Ishikawa (cell line): Measurements from ENCODE around the gene FAM111B.

Experiments
- CEBPB ChIP-seq: IDR thresholded peaks from 2 replicates; pipeline ENCODE4 v1.6.1; 2012
- CREB1 ChIP-seq: IDR thresholded peaks from 2 replicates; pipeline ENCODE4 v1.6.1; 2012; ENCODE audit warnings: low read depth
- EGR1 ChIP-seq: IDR thresholded peaks from 2 replicates; pipeline ENCODE4 v1.6.1; 2012
- EP300 ChIP-seq: IDR thresholded peaks from 2 replicates; pipeline ENCODE4 v1.6.1; 2012; ENCODE audit warnings: borderline replicate concordance
- FOXM1 ChIP-seq: IDR thresholded peaks from 2 replicates; pipeline ENCODE4 v1.6.1; 2012; ENCODE audit warnings: low read depth, borderline replicate concordance
- NFIC ChIP-seq: IDR thresholded peaks from 2 replicates; pipeline ENCODE4 v1.6.1; 2012
- RAD21 ChIP-seq: IDR thresholded peaks from 2 replicates; pipeline ENCODE4 v1.6.1; 2012; ENCODE audit warnings: low read depth
- TAF1 ChIP-seq: IDR thresholded peaks from 2 replicates; pipeline ENCODE4 v1.6.1; 2012; ENCODE audit warnings: low read depth, mild to moderate bottlenecking
- TCF12 ChIP-seq: IDR thresholded peaks from 2 replicates; pipeline ENCODE4 v1.6.1; 2012; ENCODE audit warnings: low read depth
- TEAD4 ChIP-seq: IDR thresholded peaks from 2 replicates; pipeline ENCODE4 v1.6.1; 2012
- YY1 ChIP-seq: IDR thresholded peaks from 2 replicates; pipeline ENCODE4 v1.6.1; 2012; ENCODE audit warnings: low read depth
- ZBTB7A ChIP-seq: IDR thresholded peaks from 2 replicates; pipeline ENCODE4 v1.6.1; 2012; ENCODE audit warnings: low read depth
- TF ChIP-seq, protein P1 (sequence below): IDR thresholded peaks from 2 replicates; pipeline ENCODE4 v1.6.1; 2012
- TF ChIP-seq, protein P2 (sequence below): IDR thresholded peaks from 2 replicates; pipeline ENCODE4 v1.6.1; 2012; ENCODE audit warnings: low read depth, mild to moderate bottlenecking
- TF ChIP-seq, protein P3 (sequence below): IDR thresholded peaks from 2 replicates; pipeline ENCODE4 v1.6.1; 2012

FAM111B gene

GRCh38 chr11:59144579-59145345 is 37.7 kb downstream of the FAM111B start:
- TF ChIP-seq YY1 = no peak
- TF ChIP-seq, protein P1, sequence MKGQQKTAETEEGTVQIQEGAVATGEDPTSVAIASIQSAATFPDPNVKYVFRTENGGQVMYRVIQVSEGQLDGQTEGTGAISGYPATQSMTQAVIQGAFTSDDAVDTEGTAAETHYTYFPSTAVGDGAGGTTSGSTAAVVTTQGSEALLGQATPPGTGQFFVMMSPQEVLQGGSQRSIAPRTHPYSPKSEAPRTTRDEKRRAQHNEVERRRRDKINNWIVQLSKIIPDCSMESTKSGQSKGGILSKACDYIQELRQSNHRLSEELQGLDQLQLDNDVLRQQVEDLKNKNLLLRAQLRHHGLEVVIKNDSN = no peak
- no peak for TF ChIP-seq TCF12
- TF ChIP-seq FOXM1 = no peak
- TF ChIP-seq, protein P2, sequence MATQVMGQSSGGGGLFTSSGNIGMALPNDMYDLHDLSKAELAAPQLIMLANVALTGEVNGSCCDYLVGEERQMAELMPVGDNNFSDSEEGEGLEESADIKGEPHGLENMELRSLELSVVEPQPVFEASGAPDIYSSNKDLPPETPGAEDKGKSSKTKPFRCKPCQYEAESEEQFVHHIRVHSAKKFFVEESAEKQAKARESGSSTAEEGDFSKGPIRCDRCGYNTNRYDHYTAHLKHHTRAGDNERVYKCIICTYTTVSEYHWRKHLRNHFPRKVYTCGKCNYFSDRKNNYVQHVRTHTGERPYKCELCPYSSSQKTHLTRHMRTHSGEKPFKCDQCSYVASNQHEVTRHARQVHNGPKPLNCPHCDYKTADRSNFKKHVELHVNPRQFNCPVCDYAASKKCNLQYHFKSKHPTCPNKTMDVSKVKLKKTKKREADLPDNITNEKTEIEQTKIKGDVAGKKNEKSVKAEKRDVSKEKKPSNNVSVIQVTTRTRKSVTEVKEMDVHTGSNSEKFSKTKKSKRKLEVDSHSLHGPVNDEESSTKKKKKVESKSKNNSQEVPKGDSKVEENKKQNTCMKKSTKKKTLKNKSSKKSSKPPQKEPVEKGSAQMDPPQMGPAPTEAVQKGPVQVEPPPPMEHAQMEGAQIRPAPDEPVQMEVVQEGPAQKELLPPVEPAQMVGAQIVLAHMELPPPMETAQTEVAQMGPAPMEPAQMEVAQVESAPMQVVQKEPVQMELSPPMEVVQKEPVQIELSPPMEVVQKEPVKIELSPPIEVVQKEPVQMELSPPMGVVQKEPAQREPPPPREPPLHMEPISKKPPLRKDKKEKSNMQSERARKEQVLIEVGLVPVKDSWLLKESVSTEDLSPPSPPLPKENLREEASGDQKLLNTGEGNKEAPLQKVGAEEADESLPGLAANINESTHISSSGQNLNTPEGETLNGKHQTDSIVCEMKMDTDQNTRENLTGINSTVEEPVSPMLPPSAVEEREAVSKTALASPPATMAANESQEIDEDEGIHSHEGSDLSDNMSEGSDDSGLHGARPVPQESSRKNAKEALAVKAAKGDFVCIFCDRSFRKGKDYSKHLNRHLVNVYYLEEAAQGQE = no peak
- TF ChIP-seq, protein P3, sequence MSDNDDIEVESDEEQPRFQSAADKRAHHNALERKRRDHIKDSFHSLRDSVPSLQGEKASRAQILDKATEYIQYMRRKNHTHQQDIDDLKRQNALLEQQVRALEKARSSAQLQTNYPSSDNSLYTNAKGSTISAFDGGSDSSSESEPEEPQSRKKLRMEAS = no peak
- no peak for TF ChIP-seq CEBPB
- no peak for TF ChIP-seq EGR1
- TF ChIP-seq CREB1 = no peak
- TF ChIP-seq RAD21 = no peak
- TF ChIP-seq TAF1 = no peak
- TF ChIP-seq ZBTB7A = no peak
- TF ChIP-seq TEAD4 = no peak
- TF ChIP-seq EP300 = no peak
- TF ChIP-seq NFIC = no peak

DNA sequence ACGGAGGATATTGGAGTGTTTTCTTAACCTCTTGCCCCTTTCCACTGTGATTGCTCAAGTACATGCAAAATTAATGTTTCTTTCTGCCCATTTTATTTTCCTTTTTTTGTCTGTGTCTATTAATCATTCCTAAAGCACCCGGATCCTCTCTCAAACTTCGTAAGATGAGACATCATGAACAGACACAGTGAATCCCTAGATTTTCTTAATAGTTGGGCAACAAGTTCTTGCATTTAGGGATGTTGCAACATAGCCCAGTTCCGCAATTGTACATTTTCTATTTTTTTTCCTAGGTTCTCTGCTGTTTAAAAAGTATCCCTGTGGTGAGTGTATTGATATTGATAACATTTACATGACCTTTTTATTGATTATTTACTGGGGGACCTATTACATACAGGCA is 38.5 kb downstream of the FAM111B start:
- TF ChIP-seq CEBPB (no peak), FOXM1 (no peak), TCF12 (no peak), EP300 (no peak)
- TF ChIP-seq, protein P1 = no peak

- TF ChIP-seq, protein P2 = no peak
- no peak for TF ChIP-seq FOXM1
Measured at GRCh38 chr11:59151761-59152160, 44.7 kb downstream of the FAM111B start.

DNA sequence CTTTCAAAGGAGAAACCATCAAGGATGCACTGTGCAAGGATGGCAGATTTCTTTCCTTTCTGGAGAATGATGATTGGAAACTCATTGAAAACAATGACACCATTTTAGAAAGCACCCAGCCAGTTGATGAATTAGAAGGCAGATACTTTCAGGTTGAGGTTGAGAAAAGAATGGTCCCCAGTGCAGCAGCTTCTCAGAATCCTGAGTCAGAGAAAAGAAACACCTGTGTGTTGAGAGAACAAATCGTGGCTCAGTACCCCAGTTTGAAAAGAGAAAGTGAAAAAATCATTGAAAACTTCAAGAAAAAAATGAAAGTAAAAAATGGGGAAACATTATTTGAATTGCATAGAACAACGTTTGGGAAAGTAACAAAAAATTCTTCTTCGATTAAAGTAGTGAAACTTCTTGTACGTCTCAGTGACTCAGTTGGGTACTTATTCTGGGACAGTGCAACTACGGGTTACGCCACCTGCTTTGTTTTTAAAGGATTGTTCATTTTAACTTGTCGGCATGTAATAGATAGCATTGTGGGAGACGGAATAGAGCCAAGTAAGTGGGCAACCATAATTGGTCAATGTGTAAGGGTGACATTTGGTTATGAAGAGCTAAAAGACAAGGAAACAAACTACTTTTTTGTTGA is 45.4 kb downstream of the FAM111B start:
- no peak for TF ChIP-seq TAF1
- TF ChIP-seq, protein P3 = no peak
- TF ChIP-seq TEAD4 = no peak
- TF ChIP-seq TCF12 = no peak
- TF ChIP-seq ZBTB7A = no peak
- TF ChIP-seq EP300 = no peak
- no peak for TF ChIP-seq YY1
- TF ChIP-seq NFIC = no peak
- no peak for TF ChIP-seq FOXM1
- TF ChIP-seq CREB1 = no peak
- TF ChIP-seq, protein P1 = no peak
- TF ChIP-seq EGR1 = no peak
- TF ChIP-seq RAD21 = no peak

- TF ChIP-seq FOXM1 (no peak), TAF1 (no peak), TCF12 (no peak), RAD21 (no peak), YY1 (no peak), CREB1 (no peak), CEBPB (no peak), EGR1 (no peak), TEAD4 (no peak)
- TF ChIP-seq, protein P3 = no peak
- TF ChIP-seq, protein P2 = no peak
- TF ChIP-seq, protein P1 = no peak
Measured at GRCh38 chr11:59154610-59155009, 47.6 kb downstream of the FAM111B start.
